Astrocyte (in vitro differentiated cells and primary cell): ENCODE results near the gene DNAL4.

Experiments
- EZH2 ChIP-seq: IDR thresholded peaks from 2 replicates; pipeline ENCODE4 v1.6.1; 2012; ENCODE audit warnings: mild to moderate bottlenecking, low read length, inconsistent platforms; ENCODE audit not compliant: insufficient read depth
- TF ChIP-seq, protein P1 (sequence below): IDR thresholded peaks from 2 replicates; pipeline ENCODE4 v1.5.1; 2011; ENCODE audit warnings: low read depth, mild to moderate bottlenecking, inconsistent platforms, low read length, moderate library complexity; ENCODE audit not compliant: insufficient read depth

DNA sequence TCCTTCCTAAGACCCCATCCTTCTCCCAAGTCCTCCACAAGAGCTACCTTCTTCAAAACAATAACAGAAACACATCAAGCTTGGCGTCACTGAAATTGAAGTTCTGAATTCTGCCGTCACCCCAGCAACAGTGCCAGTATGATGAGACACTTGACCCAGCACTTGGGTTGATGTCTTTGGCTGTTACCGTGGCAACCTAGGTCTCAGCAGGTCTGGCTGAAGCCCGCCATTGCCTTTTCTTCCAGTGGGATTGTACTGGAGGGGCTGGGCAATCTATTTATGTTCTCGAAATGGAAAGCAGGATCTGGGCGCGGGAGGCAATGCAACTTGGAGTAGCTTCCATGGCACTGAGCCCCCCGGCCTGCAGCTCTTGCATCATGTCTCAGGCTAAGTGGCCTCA, 26.1 kb upstream of the DNAL4 start:
- TF ChIP-seq, protein P1, sequence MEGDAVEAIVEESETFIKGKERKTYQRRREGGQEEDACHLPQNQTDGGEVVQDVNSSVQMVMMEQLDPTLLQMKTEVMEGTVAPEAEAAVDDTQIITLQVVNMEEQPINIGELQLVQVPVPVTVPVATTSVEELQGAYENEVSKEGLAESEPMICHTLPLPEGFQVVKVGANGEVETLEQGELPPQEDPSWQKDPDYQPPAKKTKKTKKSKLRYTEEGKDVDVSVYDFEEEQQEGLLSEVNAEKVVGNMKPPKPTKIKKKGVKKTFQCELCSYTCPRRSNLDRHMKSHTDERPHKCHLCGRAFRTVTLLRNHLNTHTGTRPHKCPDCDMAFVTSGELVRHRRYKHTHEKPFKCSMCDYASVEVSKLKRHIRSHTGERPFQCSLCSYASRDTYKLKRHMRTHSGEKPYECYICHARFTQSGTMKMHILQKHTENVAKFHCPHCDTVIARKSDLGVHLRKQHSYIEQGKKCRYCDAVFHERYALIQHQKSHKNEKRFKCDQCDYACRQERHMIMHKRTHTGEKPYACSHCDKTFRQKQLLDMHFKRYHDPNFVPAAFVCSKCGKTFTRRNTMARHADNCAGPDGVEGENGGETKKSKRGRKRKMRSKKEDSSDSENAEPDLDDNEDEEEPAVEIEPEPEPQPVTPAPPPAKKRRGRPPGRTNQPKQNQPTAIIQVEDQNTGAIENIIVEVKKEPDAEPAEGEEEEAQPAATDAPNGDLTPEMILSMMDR = no peak
- no peak for TF ChIP-seq EZH2
